Measurements from ENCODE around the gene PYDC1.

- TF ChIP-seq POLR2A (IDR thresholded peaks at IDR 0.05) (no peak), CTCF (IDR thresholded peaks at IDR 0.05) (no peak)
These were observed 31.4 kb upstream of the PYDC1 start for GRCh38 chr16:31248344-31248743.
